WTC11 (cell line): ENCODE measurements around the gene CD226. TPM values are rescaled to one million over a fixed set of nuclear protein-coding genes. Genes with fewer than 3 reads are reported as not detected.

ENCODE experiments used
- ATAC-seq: fragments of 200-7000 bp; cut with Tn5 transposase; 2 replicates; pipeline ENCODE4 v1.10.0; 2021; ENCODE audit warnings: mild to moderate bottlenecking, moderate library complexity
- CTCF ChIA-PET: fragments of 300-600 bp; sonication (Branson Sonifier 250); formaldehyde crosslinking; loops from one replicate; lab custom pipeline; 2021; ENCODE audit warnings: antibody characterized with exemption; lab: Charles Lee
- POLR2A ChIA-PET: fragments of 350-600 bp; sonication (Branson Sonifier 250); formaldehyde crosslinking; loops from one replicate; lab custom pipeline; 2021; ENCODE audit warnings: antibody characterized with exemption; lab: Charles Lee
- DNase-seq: peaks from one replicate; pipeline ENCODE4 v3.0.0; 2021; ENCODE audit warnings: low spot score
- H3K27ac Mint-ChIP-seq: 2 replicates; pipeline ENCODE4 v1.8.0; 2021; ENCODE audit warnings: mixed read lengths
- H3K27me3 Mint-ChIP-seq: 2 replicates; pipeline ENCODE4 v1.8.0; 2021; ENCODE audit warnings: low read depth, mild to moderate bottlenecking, moderate library complexity, mixed read lengths
- H3K36me3 Mint-ChIP-seq: 2 replicates; pipeline ENCODE4 v1.8.0; 2021; ENCODE audit warnings: mixed read lengths
- H3K4me1 Mint-ChIP-seq: 2 replicates; pipeline ENCODE4 v1.8.0; 2022; ENCODE audit warnings: mixed read lengths
- H3K4me3 Mint-ChIP-seq: 2 replicates; pipeline ENCODE4 v1.8.0; 2021; ENCODE audit warnings: mild to moderate bottlenecking, moderate library complexity, mixed read lengths
- H3K9me3 Mint-ChIP-seq: 2 replicates; pipeline ENCODE4 v1.8.0; 2021; ENCODE audit warnings: mixed read lengths
- AR ChIP-seq: fragments of 250-450 bp; sonication (Bioruptor Pico); IDR thresholded peaks from 2 replicates; pipeline ENCODE4 v1.9.0; 2021; ENCODE audit warnings: mild to moderate bottlenecking
- CREB1 ChIP-seq: sonication (generic); formaldehyde crosslinking; IDR thresholded peaks from 2 replicates; pipeline ENCODE4 v1.8.0; 2023; ENCODE audit warnings: mild to moderate bottlenecking, missing genetic modification reagents
- CREM ChIP-seq: sonication (generic); formaldehyde crosslinking; IDR thresholded peaks from 2 replicates; pipeline ENCODE4 v1.8.1; 2022; ENCODE audit warnings: mild to moderate bottlenecking, missing genetic modification reagents, moderate library complexity
- E2F4 ChIP-seq: sonication (generic); formaldehyde crosslinking; IDR thresholded peaks from 2 replicates; pipeline ENCODE4 v1.8.1; 2022; ENCODE audit warnings: low read depth, mild to moderate bottlenecking, moderate library complexity, missing genetic modification reagents, borderline replicate concordance
- FOXJ3 ChIP-seq: sonication (generic); formaldehyde crosslinking; IDR thresholded peaks from 2 replicates; pipeline ENCODE4 v1.9.0; 2021; ENCODE audit warnings: missing genetic modification reagents, mild to moderate bottlenecking, borderline replicate concordance
- FOXP1 ChIP-seq: sonication (generic); formaldehyde crosslinking; IDR thresholded peaks from 2 replicates; pipeline ENCODE4 v1.8.0; 2022; ENCODE audit warnings: missing genetic modification reagents, mild to moderate bottlenecking, moderate library complexity, borderline replicate concordance
- HMGXB4 ChIP-seq: sonication (generic); formaldehyde crosslinking; IDR thresholded peaks from 2 replicates; pipeline ENCODE4 v1.8.1; 2023; ENCODE audit warnings: mild to moderate bottlenecking, moderate library complexity, missing genetic modification reagents
- MAX ChIP-seq: sonication (generic); formaldehyde crosslinking; IDR thresholded peaks from 2 replicates; pipeline ENCODE4 v1.8.0; 2022; ENCODE audit warnings: mild to moderate bottlenecking, missing genetic modification reagents
- NFATC4 ChIP-seq: fragments of 250-450 bp; sonication (Bioruptor Pico); IDR thresholded peaks from 2 replicates; pipeline ENCODE4 v1.9.0; 2021; ENCODE audit warnings: mild to moderate bottlenecking
- NFYB ChIP-seq: sonication (generic); formaldehyde crosslinking; conservative IDR thresholded peaks from 2 replicates; pipeline ENCODE4 v1.8.0; 2022; ENCODE audit warnings: low read depth, missing genetic modification reagents
- NR2C2 ChIP-seq: sonication (generic); formaldehyde crosslinking; IDR thresholded peaks from 2 replicates; pipeline ENCODE4 v1.8.0; 2022; ENCODE audit warnings: mild to moderate bottlenecking, missing genetic modification reagents
- OVOL2 ChIP-seq: fragments of 250-450 bp; sonication (Bioruptor Pico); IDR thresholded peaks from 2 replicates; pipeline ENCODE4 v1.9.0; 2021; ENCODE audit warnings: mild to moderate bottlenecking, borderline replicate concordance
- PRRX2 ChIP-seq: fragments of 250-450 bp; sonication (Bioruptor Pico); IDR thresholded peaks from 2 replicates; pipeline ENCODE4 v1.8.0; 2021; ENCODE audit warnings: mild to moderate bottlenecking
- RORB ChIP-seq: fragments of 250-450 bp; sonication (Bioruptor Pico); IDR thresholded peaks from 2 replicates; pipeline ENCODE4 v1.9.0; 2021; ENCODE audit warnings: mild to moderate bottlenecking
- SOX15 ChIP-seq: fragments of 250-450 bp; sonication (Bioruptor Pico); IDR thresholded peaks from 2 replicates; pipeline ENCODE4 v1.9.0; 2021; ENCODE audit warnings: mild to moderate bottlenecking
- STAT6 ChIP-seq: sonication (generic); formaldehyde crosslinking; conservative IDR thresholded peaks from 2 replicates; pipeline ENCODE4 v1.8.1; 2023; ENCODE audit warnings: mild to moderate bottlenecking, low read depth, missing genetic modification reagents, moderate library complexity
- TEAD4 ChIP-seq: sonication (generic); formaldehyde crosslinking; IDR thresholded peaks from 2 replicates; pipeline ENCODE4 v1.8.0; 2022; ENCODE audit warnings: mild to moderate bottlenecking, missing genetic modification reagents
- TP53 ChIP-seq: sonication (generic); formaldehyde crosslinking; IDR thresholded peaks from 2 replicates; pipeline ENCODE4 v1.8.1; 2023; ENCODE audit warnings: mild to moderate bottlenecking, missing genetic modification reagents
- USF1 ChIP-seq: sonication (generic); formaldehyde crosslinking; IDR thresholded peaks from 2 replicates; pipeline ENCODE4 v1.8.0; 2022; ENCODE audit warnings: mild to moderate bottlenecking, missing genetic modification reagents
- ZBTB21 ChIP-seq: sonication (generic); formaldehyde crosslinking; IDR thresholded peaks from 2 replicates; pipeline ENCODE4 v1.8.1; 2023; ENCODE audit warnings: mild to moderate bottlenecking, missing genetic modification reagents, borderline replicate concordance
- ZNF423 ChIP-seq: fragments of 250-450 bp; sonication (Bioruptor Pico); IDR thresholded peaks from 2 replicates; pipeline ENCODE4 v2.1.2; 2022; ENCODE audit warnings: mild to moderate bottlenecking, moderate library complexity
- ZNF512 ChIP-seq: sonication (generic); formaldehyde crosslinking; IDR thresholded peaks from 2 replicates; pipeline ENCODE4 v1.8.1; 2022; ENCODE audit warnings: missing genetic modification reagents, borderline replicate concordance
- ZSCAN18 ChIP-seq: fragments of 250-450 bp; sonication (Bioruptor Pico); IDR thresholded peaks from 2 replicates; pipeline ENCODE4 v2.1.2; 2022; ENCODE audit warnings: mild to moderate bottlenecking, moderate library complexity
- total RNA-seq: library from RNA; stranded (reverse); gene quantifications from 3 replicates; pipeline ENCODE4 v1.2.3, GENCODE V29; 2021

CD226 gene
- total RNA-seq, 1 experiment from 2014 or later, result 0.24 TPM

- Mint-ChIP-seq H3K27me3 (no peaks in the 10 kb centered on the region), H3K4me1 (no peaks in the 10 kb centered on the region), H3K4me3 (no peak overlapping the region), H3K36me3 (no peaks in the 10 kb centered on the region), H3K9me3 (peaks cover 3% of the 10 kb centered on the region; the same call in 1 of the 2 replicates), H3K27ac (no peak overlapping the region)
- TF ChIP-seq PRRX2 (no peak), TP53 (CRISPR knock-in tag) (no peak), ZNF512 (CRISPR knock-in tag) (no peak), MAX (CRISPR knock-in tag) (no peak), FOXP1 (CRISPR knock-in tag) (no peak), ZBTB21 (CRISPR knock-in tag) (no peak), NR2C2 (CRISPR knock-in tag) (no peak), OVOL2 (CRISPR knock-in tag) (no peak), FOXJ3 (CRISPR knock-in tag) (no peak), SOX15 (no peak), NFYB (CRISPR knock-in tag) (no peak), AR (CRISPR knock-in tag) (no peak), RORB (no peak)
- CTCF ChIA-PET, result no interaction called here
- no peak for DNase-seq
- peak; percentile 20; the same call in 1 of the 2 replicates for ATAC-seq
- POLR2A ChIA-PET, result no interaction called here
Measured at GRCh38 chr18:69906765-69907164, 40.9 kb downstream of the CD226 start.

- POLR2A ChIA-PET, result no interaction called here
- no peak overlapping the region for H3K27ac Mint-ChIP-seq
- H3K27me3 Mint-ChIP-seq, result no peaks in the 10 kb centered on the region
- ATAC-seq, result no peak
- H3K4me1 Mint-ChIP-seq, result peaks cover 20% of the 10 kb centered on the region
- peaks cover 10% of the 10 kb centered on the region for H3K9me3 Mint-ChIP-seq
- DNase-seq, result no peak
- CTCF ChIA-PET, result interaction anchor here (0.7 kb wide), 1 partner anchor 84 kb away, joined by 3 read pairs; no protein-coding TSS in a partner anchor
- H3K36me3 Mint-ChIP-seq, result peaks cover 6% of the 10 kb centered on the region; the same call in 1 of the 2 replicates
- H3K4me3 Mint-ChIP-seq, result no peak overlapping the region
- no peak for TF ChIP-seq CREM (CRISPR knock-in tag)
- TF ChIP-seq CREB1 (CRISPR knock-in tag), result no peak
- TF ChIP-seq NFATC4, result no peak
- TF ChIP-seq STAT6, result no peak
- no peak for TF ChIP-seq TEAD4
- TF ChIP-seq USF1, result no peak
- no peak for TF ChIP-seq E2F4
- TF ChIP-seq ZNF423, result no peak
- TF ChIP-seq ZSCAN18, result no peak
- no peak for TF ChIP-seq HMGXB4 (CRISPR knock-in tag)
Measured at GRCh38 chr18:69900941-69901340, 46.7 kb downstream of the CD226 start.
